NCI-H1694 (cell line): ENCODE measurements around the gene FAM156A.
"Not testable (repeated sequence)": the region's sequence is repeated elsewhere in the genome, so short reads cannot be mapped to it uniquely, and the experiment has no call there.

ENCODE experiments used
- DNase-seq: peaks from one replicate; lab custom pipeline; 2025; lab: John Stamatoyannopoulos, UW

FAM156A gene

DNA sequence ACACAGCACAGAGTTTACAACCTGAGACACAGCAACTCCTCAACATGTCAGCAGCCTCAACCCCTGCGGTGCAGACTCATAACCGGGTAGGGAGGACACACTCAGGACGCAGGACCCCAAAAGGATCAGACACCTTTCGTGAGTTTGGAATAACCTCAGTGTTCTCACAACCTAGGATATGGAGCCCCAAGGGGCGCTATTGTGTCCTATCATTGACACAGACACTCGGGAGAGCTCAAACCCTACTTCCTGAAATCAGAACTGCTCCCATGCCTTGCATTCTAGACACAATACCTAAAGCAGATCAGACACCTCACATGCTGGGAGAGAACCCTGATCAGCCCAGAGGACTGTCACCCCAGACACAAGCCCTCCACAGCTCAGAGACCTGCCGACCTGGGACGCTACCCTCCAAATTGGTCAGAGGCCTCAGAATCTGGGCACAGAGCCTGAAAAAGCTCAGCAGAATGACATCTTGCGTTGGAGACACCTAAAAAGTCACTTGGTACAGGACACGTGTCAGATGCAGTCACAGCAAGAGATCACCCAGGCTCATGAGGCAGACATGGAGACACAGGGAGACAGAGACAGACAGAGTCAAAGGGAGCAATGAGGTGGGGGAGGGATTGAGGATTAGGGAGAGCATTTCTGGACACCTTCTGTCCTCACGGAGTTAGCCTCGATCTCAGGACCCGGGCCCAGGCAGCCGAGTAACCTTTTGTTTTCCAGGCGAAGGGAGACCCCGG is 8.8 kb upstream of the FAM156A start:
- not testable (repeated sequence) for DNase-seq

- DNase-seq: not testable (repeated sequence)
Measured at GRCh38 chrX:52958961-52959360, 643 bp upstream of the FAM156A start.

DNA sequence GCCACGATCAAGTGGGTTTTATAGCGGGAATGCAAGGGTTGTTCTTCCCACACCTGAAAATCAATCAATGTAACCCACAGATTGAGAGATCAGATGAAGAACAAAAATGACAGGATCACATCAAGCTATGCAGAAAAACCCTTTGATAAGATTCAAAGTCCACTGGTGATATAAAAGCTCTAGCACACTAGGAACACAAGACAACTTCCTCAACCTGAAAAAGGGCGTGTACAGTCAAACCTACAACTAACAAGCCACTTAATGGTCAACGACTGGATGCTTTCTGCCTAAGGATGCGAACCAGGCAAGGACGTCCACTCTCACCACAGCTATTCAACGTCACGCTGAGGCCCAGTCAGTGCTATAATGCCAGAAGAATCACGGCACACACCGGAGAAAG is 8.4 kb downstream of the FAM156A start:
- not testable (repeated sequence) for DNase-seq

- not testable (repeated sequence) for DNase-seq
Measured at GRCh38 chrX:52949325-52949724, 9.0 kb downstream of the FAM156A start.

- DNase-seq: not testable (repeated sequence)
Measured at GRCh38 chrX:52948265-52948664, 10.1 kb downstream of the FAM156A start.

GRCh38 chrX:52947501-52947900 is 10.8 kb downstream of the FAM156A start:
- not testable (repeated sequence) for DNase-seq

DNA sequence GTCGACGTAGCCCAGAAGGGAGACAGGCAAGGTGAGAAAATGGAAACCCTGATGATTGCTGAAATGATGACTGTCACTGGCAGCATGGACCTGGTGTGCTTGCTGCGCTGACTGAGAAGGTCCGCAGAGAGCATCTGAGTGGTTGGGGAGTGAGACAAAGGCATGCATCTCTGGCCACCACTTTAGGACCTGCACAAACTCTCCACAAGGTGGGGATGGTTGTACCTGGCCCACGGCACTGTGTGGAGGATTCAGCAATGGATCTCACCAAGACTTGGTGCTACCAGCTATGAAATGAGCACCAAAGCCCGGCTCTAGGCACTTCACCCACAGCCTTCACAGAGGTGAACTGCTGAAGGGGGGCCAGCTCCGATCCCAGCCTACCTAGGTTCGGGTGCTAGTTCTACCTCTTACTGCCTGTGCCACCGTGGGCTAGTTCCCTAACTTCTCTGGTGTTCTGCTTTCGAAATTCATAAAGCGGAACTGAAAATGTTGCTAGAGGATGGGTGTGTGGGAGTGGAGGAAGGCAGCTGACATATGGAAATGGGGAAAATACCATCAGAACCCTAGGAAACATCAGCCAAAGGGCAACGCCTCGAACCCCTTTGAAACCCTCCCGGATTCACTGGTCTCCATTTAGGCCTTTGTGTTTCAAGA is 12.4 kb downstream of the FAM156A start:
- not testable (repeated sequence) for DNase-seq

GRCh38 chrX:52941728-52942127 is 16.6 kb downstream of the FAM156A start:
- DNase-seq: not testable (repeated sequence)

GRCh38 chrX:52940704-52941103 is 17.6 kb downstream of the FAM156A start:
- not testable (repeated sequence) for DNase-seq

DNA sequence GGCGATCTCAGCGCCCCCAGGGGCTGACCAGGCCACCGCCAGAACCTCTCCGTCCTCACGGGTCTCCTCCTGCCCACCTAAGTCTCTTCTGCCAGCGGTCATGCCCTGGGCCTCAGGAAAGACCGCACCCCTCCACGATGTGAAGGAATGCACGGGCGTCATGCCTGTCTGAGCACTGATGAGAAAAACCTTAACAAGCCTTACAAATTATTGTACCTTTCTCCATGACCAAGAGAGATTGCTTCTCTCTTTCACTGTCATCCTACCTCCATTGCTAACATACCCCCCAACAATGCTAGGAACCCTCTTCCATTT is 22.9 kb downstream of the FAM156A start:
- DNase-seq: not testable (repeated sequence)

DNA sequence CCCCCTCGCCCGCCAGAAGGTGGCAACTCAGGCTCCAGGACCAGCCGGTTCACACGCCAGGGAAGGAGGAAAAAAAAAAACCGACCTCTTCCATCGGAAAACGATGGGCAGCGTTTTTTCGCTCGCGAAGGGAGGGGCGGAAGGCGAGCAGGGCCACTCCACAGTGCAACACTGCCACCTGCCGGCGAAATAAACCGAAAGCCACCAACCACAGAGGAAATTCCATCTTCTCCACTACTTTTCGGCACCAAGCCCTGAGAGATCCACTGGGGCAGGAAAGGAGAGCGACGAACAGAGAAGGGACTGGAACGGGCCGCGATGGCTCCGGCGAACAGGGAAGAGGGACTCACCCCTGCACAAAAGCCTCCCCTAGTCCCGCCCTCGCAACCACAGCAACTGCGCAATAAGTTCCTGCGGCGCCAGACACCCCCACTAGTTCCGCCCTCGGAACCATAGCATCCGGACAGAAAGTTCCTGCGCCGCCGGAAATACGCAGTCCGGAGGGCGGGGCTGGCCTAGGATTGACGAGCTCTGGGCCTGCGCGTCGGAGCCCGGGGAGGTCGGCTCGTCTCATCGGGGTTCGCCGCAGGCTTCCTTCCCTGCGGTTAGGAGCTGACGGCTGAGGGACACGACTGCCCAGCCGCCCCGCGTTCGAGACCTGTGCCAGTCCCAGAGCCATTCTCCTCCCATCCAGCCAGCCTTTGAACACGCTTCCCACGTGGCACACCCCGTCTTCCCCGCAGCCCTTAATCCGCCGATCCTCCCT is 23.4 kb downstream of the FAM156A start:
- peak; percentile 84 for DNase-seq

GRCh38 chrX:52933976-52934703 is 24.2 kb downstream of the FAM156A start:
- peak; percentile 4 for DNase-seq

- no peak for DNase-seq
Measured at GRCh38 chrX:52933213-52933612, 25.1 kb downstream of the FAM156A start.

GRCh38 chrX:52930214-52930613 is 28.1 kb downstream of the FAM156A start:
- not testable (repeated sequence) for DNase-seq

DNA sequence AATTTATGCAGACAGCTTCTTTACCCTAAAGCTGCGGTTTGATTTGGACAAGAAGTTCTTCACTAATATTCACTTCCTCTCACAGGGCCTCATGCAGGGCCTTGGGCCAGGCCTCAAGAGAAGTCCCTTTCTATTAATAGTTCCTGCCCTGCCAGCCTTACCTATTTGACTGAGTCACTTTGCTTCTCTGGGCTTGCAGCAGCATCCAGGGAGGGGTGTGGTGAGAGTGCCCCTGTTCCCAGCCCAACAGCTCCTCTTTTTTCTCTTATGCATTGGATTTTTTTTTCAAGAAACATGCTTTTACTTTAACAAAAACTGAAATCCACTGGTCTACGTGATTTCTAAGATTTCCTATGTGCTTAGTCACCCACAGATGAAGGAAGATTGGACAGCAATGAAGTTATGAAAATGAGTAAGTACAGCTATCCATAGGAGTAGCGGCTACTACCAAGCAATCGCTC is 34.5 kb downstream of the FAM156A start:
- no peak for DNase-seq

DNA sequence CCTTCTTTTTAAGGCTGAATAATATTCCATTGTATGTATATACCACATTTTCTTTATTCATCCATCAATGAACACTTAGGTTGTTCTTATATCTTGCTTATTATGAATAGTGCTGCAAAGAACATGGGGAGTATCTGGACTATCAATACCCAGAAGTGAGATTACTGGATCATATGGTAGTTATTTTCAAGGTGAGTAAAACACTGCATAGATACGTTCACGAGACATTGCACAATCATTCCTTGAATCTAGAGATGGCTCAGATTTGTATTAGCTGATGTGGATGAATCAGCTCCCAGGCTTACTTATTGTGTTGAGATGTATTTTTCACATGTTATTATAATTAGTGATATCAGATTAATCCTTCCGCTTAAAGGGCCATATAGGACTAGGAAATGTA is 43.6 kb downstream of the FAM156A start:
- DNase-seq: not testable (repeated sequence)

- not testable (repeated sequence) for DNase-seq
Measured at GRCh38 chrX:52913681-52914080, 44.6 kb downstream of the FAM156A start.

GRCh38 chrX:52909313-52909969 is 48.9 kb downstream of the FAM156A start:
- not testable (repeated sequence) for DNase-seq

GRCh38 chrX:52907900-52908299 is 50.4 kb downstream of the FAM156A start:
- DNase-seq: not testable (repeated sequence)

GRCh38 chrX:52907137-52907536 is 51.2 kb downstream of the FAM156A start:
- DNase-seq: not testable (repeated sequence)

DNA sequence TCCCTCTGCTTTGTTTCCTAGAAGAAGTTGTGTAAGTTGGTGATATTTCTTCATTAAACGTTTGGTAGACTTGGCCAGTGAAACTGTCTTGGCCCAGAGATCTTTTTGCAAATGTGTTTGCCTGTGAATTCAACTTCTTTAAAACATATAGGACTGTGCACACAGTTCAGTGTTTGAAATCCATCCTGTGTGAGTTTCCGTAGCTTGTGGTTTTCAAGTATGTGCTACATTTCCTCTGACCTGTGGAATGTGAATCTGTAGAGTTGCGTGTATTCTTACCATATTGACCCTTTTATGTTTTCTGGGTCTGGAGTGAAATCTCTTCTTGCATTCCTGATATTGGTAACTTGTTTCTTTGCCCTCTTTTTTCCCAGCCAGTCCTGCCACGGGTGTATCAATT is 52.2 kb downstream of the FAM156A start:
- not testable (repeated sequence) for DNase-seq
